ENCODE data around the gene TBC1D10A. TPM values are rescaled to one million over a fixed set of nuclear protein-coding genes. Genes with fewer than 3 reads are reported as not detected.

TBC1D10A gene
- total RNA-seq, 1 experiment from 2014 or later = 12.2 TPM

- CTCF ChIA-PET = interaction anchor here (1.1 kb wide), 1 partner anchor 11 kb away, joined by 3 read pairs; no protein-coding TSS in a partner anchor
- Histone ChIP-seq H3K27me3 (replicated peaks; ENCODE audit: control insufficient read depth, insufficient read depth, low read length) (no peaks in the 10 kb centered on the region), H3K4me1 (peaks cover 34% of the 10 kb centered on the region), H3K9me3 (no peaks in the 10 kb centered on the region), H3K4me3 (ENCODE audit: low read depth, low read length) (no peak overlapping the region), H3K36me3 (ENCODE audit: control insufficient read depth, insufficient read depth, low read length) (no peaks in the 10 kb centered on the region; the same call in 1 of the 2 replicates)
- no peak for DNase-seq
- Mint-ChIP-seq H3K4me1 (ENCODE audit: low read depth, unreplicated experiment) (peaks cover 25% of the 10 kb centered on the region), H3K27ac (ENCODE audit: unreplicated experiment) (no peak overlapping the region), H3K27me3 (ENCODE audit: insufficient read depth, unreplicated experiment) (no peaks in the 10 kb centered on the region), H3K36me3 (ENCODE audit: insufficient read depth, unreplicated experiment) (peaks cover 13% of the 10 kb centered on the region), H3K9me3 (ENCODE audit: unreplicated experiment) (no peaks in the 10 kb centered on the region), H3K4me3 (ENCODE audit: unreplicated experiment) (no peak overlapping the region)
- intact Hi-C loops (cut with micrococcal nuclease; ENCODE audit: unreplicated experiment) = no loop called here
- TF ChIP-seq CTCF (IDR thresholded peaks at IDR 0.05; ENCODE audit: insufficient read depth in 1 of 2, low read depth in 1 of 2, low read length in 1 of 2, severe bottlenecking in 1 of 2, unreplicated experiment in 1 of 2) = no peak
- POLR2A ChIA-PET = no interaction called here
- BruUV-seq (replicated peaks) = no TSS peak
These were observed 83.1 kb downstream of the TBC1D10A start for GRCh38 chr22:30243661-30244060.

Other genes starting within 250 kb of the TBC1D10A start
- gene HORMAD2, start 246.5 kb downstream of the TBC1D10A start, total RNA-seq (2022) = 2.4 and 3.1 TPM in 2 replicates
- 8.0 and 9.7 TPM in 2 replicates for gene LIF, start 80.2 kb downstream of the TBC1D10A start, total RNA-seq (2022)
- gene OSM, start 60.1 kb downstream of the TBC1D10A start, total RNA-seq (2022) = not detected in 2 replicates
- 6.3 and 7.4 TPM in 2 replicates for gene CASTOR1, start 37.4 kb downstream of the TBC1D10A start, total RNA-seq (2022)
- 182 and 188 TPM in 2 replicates for gene SF3A1, start 30.0 kb upstream of the TBC1D10A start, total RNA-seq (2022)
- 4.8 and 4.9 TPM in 2 replicates for gene CCDC157, start 30.1 kb upstream of the TBC1D10A start, total RNA-seq (2022)
- gene RNF215, start 60.5 kb upstream of the TBC1D10A start, total RNA-seq (2022) = 12.8 and 14.2 TPM in 2 replicates
- 9.4 and 11.0 TPM in 2 replicates for gene SEC14L2, start 70.1 kb upstream of the TBC1D10A start, total RNA-seq (2022)
- 20.6 and 23.0 TPM in 2 replicates for gene MTFP1, start 98.8 kb upstream of the TBC1D10A start, total RNA-seq (2022)
- gene SEC14L3, start 145.1 kb upstream of the TBC1D10A start, total RNA-seq (2022) = not detected in 2 replicates
- not detected in 2 replicates for gene SEC14L4, start 178.8 kb upstream of the TBC1D10A start, total RNA-seq (2022)
- gene SEC14L6, start 219.8 kb upstream of the TBC1D10A start, total RNA-seq (2022) = 0.14 TPM in 1 of 2 replicates, not detected in the other
- 8.9 and 14.2 TPM in 2 replicates for gene GAL3ST1, start 247.7 kb upstream of the TBC1D10A start, total RNA-seq (2022)

All from Caco-2 (cell line).